MM.1S (cell line): ENCODE results near the gene L3HYPDH.
"Not testable (repeated sequence)": the region's sequence is repeated elsewhere in the genome, so short reads cannot be mapped to it uniquely, and the experiment has no call there.

Experiments
- DNase-seq: peaks from one replicate; pipeline ENCODE4 v3.0.0-alpha.2; 2015
- H2AFZ ChIP-seq: fragments of 300-600 bp; sonication (generic); 2 replicates; pipeline ENCODE4 v1.6.0; 2016; ENCODE audit warnings: antibody characterized with exemption, low read length
- H3F3A ChIP-seq: fragments of 300-600 bp; sonication (generic); 2 replicates; pipeline ENCODE4 v1.6.1; 2016; ENCODE audit warnings: mild to moderate bottlenecking, antibody characterized with exemption, low read length, moderate library complexity, mixed read lengths; ENCODE audit not compliant: insufficient read depth
- H3K27ac ChIP-seq: fragments of 300-600 bp; sonication (generic); 2 replicates; pipeline ENCODE4 v1.5.1; 2016; ENCODE audit warnings: mild to moderate bottlenecking, low read length
- H3K27me3 ChIP-seq: fragments of 300-600 bp; sonication (generic); replicated peaks from 2 replicates; pipeline ENCODE4 v1.6.0; 2016; ENCODE audit warnings: low read length; ENCODE audit not compliant: insufficient read depth
- H3K36me3 ChIP-seq: fragments of 300-600 bp; sonication (generic); replicated peaks from 2 replicates; pipeline ENCODE4 v1.6.1; 2016; ENCODE audit warnings: mild to moderate bottlenecking, low read length, mixed read lengths; ENCODE audit not compliant: insufficient read depth
- H3K4me1 ChIP-seq: fragments of 300-600 bp; sonication (generic); 2 replicates; pipeline ENCODE4 v1.6.1; 2016; ENCODE audit warnings: low read length, mixed read lengths
- H3K4me2 ChIP-seq: fragments of 300-600 bp; sonication (generic); 2 replicates; pipeline ENCODE4 v1.6.0; 2016; ENCODE audit warnings: low read depth, low read length
- H3K4me3 ChIP-seq: fragments of 300-600 bp; sonication (generic); 2 replicates; pipeline ENCODE4 v1.5.1; 2016; ENCODE audit warnings: low read length, mixed read lengths
- H3K79me2 ChIP-seq: fragments of 300-600 bp; sonication (generic); 2 replicates; pipeline ENCODE4 v1.6.1; 2016; ENCODE audit warnings: mixed run types, low read length, mixed read lengths
- H3K9ac ChIP-seq: fragments of 300-600 bp; sonication (generic); 2 replicates; pipeline ENCODE4 v1.6.1; 2016; ENCODE audit warnings: low read length, mixed read lengths
- H3K9me2 ChIP-seq: fragments of 300-600 bp; sonication (generic); replicated peaks from 2 replicates; pipeline ENCODE4 v1.6.1; 2016; ENCODE audit warnings: mild to moderate bottlenecking, low read length, mixed read lengths; ENCODE audit not compliant: insufficient read depth
- H3K9me3 ChIP-seq: fragments of 300-600 bp; sonication (generic); replicated peaks from 2 replicates; pipeline ENCODE4 v1.6.1; 2016; ENCODE audit warnings: mild to moderate bottlenecking, low read length, mixed read lengths; ENCODE audit not compliant: insufficient read depth
- H4K20me1 ChIP-seq: fragments of 300-600 bp; sonication (generic); 2 replicates; pipeline ENCODE4 v1.6.1; 2016; ENCODE audit warnings: mild to moderate bottlenecking, low read length, moderate library complexity, mixed read lengths; ENCODE audit not compliant: insufficient read depth
- EZH2 ChIP-seq: fragments of 300-600 bp; sonication (generic); optimal IDR thresholded peaks from 2 replicates; pipeline ENCODE3; 2017; ENCODE audit warnings: low read depth, mild to moderate bottlenecking, antibody characterized with exemption, low read length, mixed read lengths
- EZH2phosphoT487 ChIP-seq: fragments of 300-600 bp; sonication (generic); IDR thresholded peaks from 2 replicates; pipeline ENCODE4 v1.6.1; 2018; ENCODE audit warnings: antibody characterized with exemption, low read length
- TF ChIP-seq, protein P1 (sequence below): fragments of 300-600 bp; sonication (generic); IDR thresholded peaks from 2 replicates; pipeline ENCODE4 v1.5.1; 2016; ENCODE audit warnings: antibody characterized with exemption, low read length, mixed read lengths

The L3HYPDH gene

DNA sequence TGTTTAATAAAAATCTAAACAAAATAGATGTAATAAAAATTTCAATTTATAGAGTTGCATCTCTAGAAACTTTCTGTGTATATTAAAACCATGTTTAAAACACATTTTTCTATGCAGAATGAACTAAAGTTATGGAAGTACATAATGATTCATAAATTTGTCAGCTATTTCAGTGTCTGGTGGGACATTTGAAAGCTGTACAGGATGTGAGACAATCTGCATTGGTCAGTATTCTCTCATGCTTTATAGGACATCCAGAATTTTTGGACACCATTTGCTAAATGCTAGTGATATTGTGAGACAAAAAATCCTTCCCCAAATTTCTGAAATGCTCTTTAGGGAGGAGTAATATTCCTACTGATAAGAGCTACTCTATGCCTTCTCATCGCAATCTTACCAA lies 32.4 kb downstream of the L3HYPDH start:
- no peaks in the 10 kb centered on the region for H3F3A ChIP-seq
- H3K79me2 ChIP-seq: no peaks in the 10 kb centered on the region
- no peak overlapping the region for H3K4me3 ChIP-seq
- TF ChIP-seq EZH2 (no peak), EZH2phosphoT487 (no peak)
- TF ChIP-seq, protein P1, sequence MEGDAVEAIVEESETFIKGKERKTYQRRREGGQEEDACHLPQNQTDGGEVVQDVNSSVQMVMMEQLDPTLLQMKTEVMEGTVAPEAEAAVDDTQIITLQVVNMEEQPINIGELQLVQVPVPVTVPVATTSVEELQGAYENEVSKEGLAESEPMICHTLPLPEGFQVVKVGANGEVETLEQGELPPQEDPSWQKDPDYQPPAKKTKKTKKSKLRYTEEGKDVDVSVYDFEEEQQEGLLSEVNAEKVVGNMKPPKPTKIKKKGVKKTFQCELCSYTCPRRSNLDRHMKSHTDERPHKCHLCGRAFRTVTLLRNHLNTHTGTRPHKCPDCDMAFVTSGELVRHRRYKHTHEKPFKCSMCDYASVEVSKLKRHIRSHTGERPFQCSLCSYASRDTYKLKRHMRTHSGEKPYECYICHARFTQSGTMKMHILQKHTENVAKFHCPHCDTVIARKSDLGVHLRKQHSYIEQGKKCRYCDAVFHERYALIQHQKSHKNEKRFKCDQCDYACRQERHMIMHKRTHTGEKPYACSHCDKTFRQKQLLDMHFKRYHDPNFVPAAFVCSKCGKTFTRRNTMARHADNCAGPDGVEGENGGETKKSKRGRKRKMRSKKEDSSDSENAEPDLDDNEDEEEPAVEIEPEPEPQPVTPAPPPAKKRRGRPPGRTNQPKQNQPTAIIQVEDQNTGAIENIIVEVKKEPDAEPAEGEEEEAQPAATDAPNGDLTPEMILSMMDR: no peak
- H3K36me3 ChIP-seq: no peaks in the 10 kb centered on the region
- H3K4me2 ChIP-seq: no peak overlapping the region
- H3K27ac ChIP-seq: no peak overlapping the region
- no peaks in the 10 kb centered on the region for H3K27me3 ChIP-seq
- no peak overlapping the region for H2AFZ ChIP-seq
- no peaks in the 10 kb centered on the region for H3K9me2 ChIP-seq
- no peaks in the 10 kb centered on the region for H3K4me1 ChIP-seq
- DNase-seq: no peak
- H3K9me3 ChIP-seq: no peaks in the 10 kb centered on the region
- H3K9ac ChIP-seq: no peak overlapping the region
- no peaks in the 10 kb centered on the region for H4K20me1 ChIP-seq

GRCh38 chr14:59450716-59451115 lies 33.5 kb downstream of the L3HYPDH start:
- Histone ChIP-seq H3K9me2 (no peaks in the 10 kb centered on the region), H2AFZ (no peak overlapping the region), H4K20me1 (no peaks in the 10 kb centered on the region), H3K27ac (no peak overlapping the region), H3K4me1 (no peaks in the 10 kb centered on the region), H3K4me3 (no peak overlapping the region), H3K79me2 (no peaks in the 10 kb centered on the region), H3K4me2 (no peak overlapping the region), H3K9me3 (no peaks in the 10 kb centered on the region), H3F3A (no peaks in the 10 kb centered on the region), H3K36me3 (no peaks in the 10 kb centered on the region), H3K9ac (no peak overlapping the region), H3K27me3 (no peaks in the 10 kb centered on the region)
- no peak for DNase-seq
- TF ChIP-seq, protein P1: no peak
- TF ChIP-seq EZH2 (no peak), EZH2phosphoT487 (no peak)

DNA sequence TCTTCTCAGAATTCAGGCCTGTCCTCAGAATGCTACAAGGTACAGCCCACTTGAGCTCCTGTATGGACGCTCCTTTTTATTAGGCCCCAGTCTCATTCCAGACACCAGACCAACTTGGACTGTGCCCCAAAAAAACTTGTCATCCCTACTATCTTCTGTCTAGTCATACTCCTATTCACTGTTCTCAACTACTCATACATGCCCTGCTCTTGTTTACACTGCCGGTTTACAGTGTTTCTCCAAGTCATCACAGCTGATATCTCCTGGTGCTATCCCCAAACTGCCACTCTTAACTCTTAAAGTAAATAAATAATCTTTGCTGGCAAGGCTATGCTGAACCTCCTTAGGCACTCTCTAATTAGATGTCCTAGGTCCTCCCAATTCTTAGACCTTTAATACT lies 35.5 kb downstream of the L3HYPDH start:
- H3K4me2 ChIP-seq, H3K4me3 ChIP-seq, H3K79me2 ChIP-seq, H3K9me3 ChIP-seq, H2AFZ ChIP-seq, H3K4me1 ChIP-seq, H3K36me3 ChIP-seq, DNase-seq, H3K27ac ChIP-seq, H3K9me2 ChIP-seq, H3K27me3 ChIP-seq, H3K9ac ChIP-seq, H3F3A ChIP-seq, H4K20me1 ChIP-seq: not testable (repeated sequence)

DNA sequence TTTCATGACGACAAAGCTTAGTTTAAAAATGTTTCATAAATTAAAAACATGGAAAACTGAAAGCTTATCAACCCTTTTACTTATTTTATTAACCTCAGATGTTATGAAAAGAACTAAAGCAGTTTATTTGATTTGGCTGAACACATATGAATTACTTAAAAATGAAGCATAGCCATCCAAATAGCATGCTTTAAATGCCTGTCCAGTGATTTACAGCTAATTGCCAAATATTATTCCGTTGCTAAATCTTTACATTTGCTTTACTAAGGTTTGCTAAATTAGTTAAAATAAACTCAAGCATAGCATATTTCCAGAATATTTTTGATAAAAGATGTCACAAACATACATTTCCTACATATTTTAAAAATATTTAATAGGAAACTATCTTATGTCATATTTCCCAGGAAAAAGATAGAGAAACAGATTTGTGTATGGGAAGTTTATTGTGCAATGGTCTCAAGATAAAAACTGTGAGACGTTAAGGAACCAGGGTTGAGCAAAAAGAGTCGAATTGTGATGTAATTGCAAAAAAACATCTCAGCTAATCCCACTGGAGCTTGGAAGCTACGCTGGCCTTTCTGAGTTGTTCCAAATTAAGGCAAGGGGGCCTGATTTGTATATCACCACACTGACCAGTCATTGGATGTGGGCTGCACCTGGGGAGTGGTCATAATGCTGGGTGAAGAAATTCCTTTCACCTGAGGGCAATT lies 44.8 kb downstream of the L3HYPDH start:
- no peaks in the 10 kb centered on the region for H3K9me3 ChIP-seq
- DNase-seq: no peak
- H3K27me3 ChIP-seq: no peaks in the 10 kb centered on the region
- no peak overlapping the region for H3K27ac ChIP-seq
- H3K4me2 ChIP-seq: no peak overlapping the region
- H3F3A ChIP-seq: no peaks in the 10 kb centered on the region
- H3K79me2 ChIP-seq: no peaks in the 10 kb centered on the region
- H3K4me1 ChIP-seq: no peaks in the 10 kb centered on the region
- H2AFZ ChIP-seq: no peak overlapping the region
- H3K9ac ChIP-seq: no peak overlapping the region
- H3K4me3 ChIP-seq: no peak overlapping the region
- TF ChIP-seq, protein P1: no peak
- no peak for TF ChIP-seq EZH2
- TF ChIP-seq EZH2phosphoT487: no peak
- H3K36me3 ChIP-seq: no peaks in the 10 kb centered on the region
- no peaks in the 10 kb centered on the region for H3K9me2 ChIP-seq
- no peaks in the 10 kb centered on the region for H4K20me1 ChIP-seq
